ENCODE measurements around the gene TBR1.

The TBR1 gene

GRCh38 chr2:161430386-161430785 lies 14.3 kb downstream of the TBR1 start:
- DNase-seq: no peak

GRCh38 chr2:161432107-161432506 lies 16.0 kb downstream of the TBR1 start:
- no peak for DNase-seq

GRCh38 chr2:161434118-161434517 lies 18.0 kb downstream of the TBR1 start:
- DNase-seq: no peak

- DNase-seq: no peak
Observed at GRCh38 chr2:161436411-161436810, 20.3 kb downstream of the TBR1 start.

- DNase-seq: no peak
Observed at GRCh38 chr2:161438598-161438997, 22.5 kb downstream of the TBR1 start.

GRCh38 chr2:161445097-161445496 lies 29.0 kb downstream of the TBR1 start:
- DNase-seq: no peak

GRCh38 chr2:161448431-161448830 lies 32.3 kb downstream of the TBR1 start:
- no peak for DNase-seq

GRCh38 chr2:161471631-161472030 lies 55.5 kb downstream of the TBR1 start:
- no peak for DNase-seq

GRCh38 chr2:161474920-161475319 lies 58.8 kb downstream of the TBR1 start:
- no peak for DNase-seq

Data from NCI-H510A (cell line).